Measurements from ENCODE around the gene PTPRG.

The PTPRG gene

GRCh38 chr3:61780455-61781228, 219.3 kb downstream of the PTPRG start:
- H3K9me3 ChIP-seq (replicated peaks in 1 of 11) = 0 out of 22 replicates have a peak, but pooled peaks cover 0 to 1% (median 0%) of the 10 kb centered on the region in 11 experiments
- peaks cover 0 to 25% (median 0%) of the 10 kb centered on the region in 10 experiments; a peak in 7 of 20 replicates for H3K4me1 ChIP-seq
- H4K20me1 ChIP-seq = peaks cover 0 to 9% (median 0%) of the 10 kb centered on the region in 11 experiments; a peak in 1 of 22 replicates
- H3K27me3 ChIP-seq = no peaks in the 10 kb centered on the region
- no peak for TF ChIP-seq Cebpa-rat (IDR thresholded peaks at IDR 0.05)
- no peak overlapping the region for H3K4me3 ChIP-seq
- H3K27ac ChIP-seq = no peak overlapping the region
- H3K9ac ChIP-seq = no peak overlapping the region
- no peak overlapping the region for H3K4me2 ChIP-seq
- H3K36me3 ChIP-seq = no peaks in the 10 kb centered on the region

- no peak overlapping the region for H3K27ac ChIP-seq
- H3K9me3 ChIP-seq (replicated peaks in 1 of 11) = peaks cover 0 to 17% (median 6%) of the 10 kb centered on the region in 11 experiments; a peak in 6 of 22 replicates
- H3K4me2 ChIP-seq = peak overlapping the region in 3 of 11 experiments; percentile 19 to 32 (median 23); a peak in 3 of 22 replicates
- H3K4me1 ChIP-seq = peaks cover 0 to 22% (median 3%) of the 10 kb centered on the region in 10 experiments; a peak in 13 of 20 replicates
- no peak for TF ChIP-seq Cebpa-rat (IDR thresholded peaks at IDR 0.05)
- peaks cover 0 to 9% (median 0%) of the 10 kb centered on the region in 11 experiments; a peak in 2 of 22 replicates for H4K20me1 ChIP-seq
- H3K27me3 ChIP-seq = no peaks in the 10 kb centered on the region
- no peak overlapping the region for H3K4me3 ChIP-seq
- H3K9ac ChIP-seq = no peak overlapping the region
- H3K36me3 ChIP-seq = 0 out of 22 replicates have a peak, but pooled peaks cover 0 to 4% (median 0%) of the 10 kb centered on the region in 11 experiments
Measured at GRCh38 chr3:61783993-61784718, 222.8 kb downstream of the PTPRG start.

- H3K9me3 ChIP-seq (replicated peaks in 1 of 11) = peaks cover 0 to 17% (median 6%) of the 10 kb centered on the region in 11 experiments; a peak in 6 of 22 replicates
- H3K4me3 ChIP-seq = no peak overlapping the region
- 0 out of 22 replicates have a peak, but pooled peaks cover 0 to 4% (median 0%) of the 10 kb centered on the region in 11 experiments for H3K36me3 ChIP-seq
- no peaks in the 10 kb centered on the region for H3K27me3 ChIP-seq
- peaks cover 7 to 32% (median 14%) of the 10 kb centered on the region in 10 experiments; a peak in 18 of 20 replicates for H3K4me1 ChIP-seq
- no peak overlapping the region for H3K27ac ChIP-seq
- H3K9ac ChIP-seq = no peak overlapping the region
- peak overlapping the region in 6 of 11 experiments; percentile 14 to 61 (median 50); a peak in 6 of 22 replicates for H3K4me2 ChIP-seq
- no peak for TF ChIP-seq Cebpa-rat (IDR thresholded peaks at IDR 0.05)
- peaks cover 0 to 14% (median 0%) of the 10 kb centered on the region in 11 experiments; a peak in 4 of 22 replicates for H4K20me1 ChIP-seq
Measured at GRCh38 chr3:61788623-61789507, 227.5 kb downstream of the PTPRG start.

GRCh38 chr3:61789861-61790260, 228.5 kb downstream of the PTPRG start:
- H3K9me3 ChIP-seq (replicated peaks in 1 of 11) = peaks cover 0 to 17% (median 6%) of the 10 kb centered on the region in 11 experiments; a peak in 6 of 22 replicates
- H3K4me3 ChIP-seq = no peak overlapping the region
- H3K36me3 ChIP-seq = 0 out of 22 replicates have a peak, but pooled peaks cover 0 to 4% (median 0%) of the 10 kb centered on the region in 11 experiments
- no peak overlapping the region for H3K9ac ChIP-seq
- no peaks in the 10 kb centered on the region for H3K27me3 ChIP-seq
- peaks cover 6 to 25% (median 12%) of the 10 kb centered on the region in 10 experiments; a peak in 17 of 20 replicates for H3K4me1 ChIP-seq
- peaks cover 0 to 14% (median 0%) of the 10 kb centered on the region in 11 experiments; a peak in 3 of 22 replicates for H4K20me1 ChIP-seq
- H3K27ac ChIP-seq = no peak overlapping the region
- no peak for TF ChIP-seq Cebpa-rat (IDR thresholded peaks at IDR 0.05)
- peak overlapping the region in 10 of 11 experiments; percentile 12 to 61 (median 44); a peak in 17 of 22 replicates for H3K4me2 ChIP-seq

- no peak for TF ChIP-seq Cebpa-rat (IDR thresholded peaks at IDR 0.05)
- peaks cover 0 to 14% (median 0%) of the 10 kb centered on the region in 11 experiments; a peak in 3 of 22 replicates for H4K20me1 ChIP-seq
- H3K36me3 ChIP-seq = 0 out of 22 replicates have a peak, but pooled peaks cover 0 to 4% (median 0%) of the 10 kb centered on the region in 11 experiments
- H3K27ac ChIP-seq = no peak overlapping the region
- H3K4me1 ChIP-seq = peaks cover 6 to 25% (median 12%) of the 10 kb centered on the region in 10 experiments; a peak in 17 of 20 replicates
- no peak overlapping the region for H3K9ac ChIP-seq
- H3K9me3 ChIP-seq (replicated peaks in 1 of 11) = peaks cover 0 to 17% (median 6%) of the 10 kb centered on the region in 11 experiments; a peak in 6 of 22 replicates
- no peak overlapping the region for H3K4me3 ChIP-seq
- H3K4me2 ChIP-seq = peak overlapping the region in 10 of 11 experiments; percentile 12 to 61 (median 44); a peak in 8 of 22 replicates
- H3K27me3 ChIP-seq = no peaks in the 10 kb centered on the region
Measured at GRCh38 chr3:61790411-61790810, 229.0 kb downstream of the PTPRG start.

GRCh38 chr3:61793056-61793455, 231.7 kb downstream of the PTPRG start:
- no peaks in the 10 kb centered on the region for H3K36me3 ChIP-seq
- peaks cover 6 to 25% (median 12%) of the 10 kb centered on the region in 10 experiments; a peak in 17 of 20 replicates for H3K4me1 ChIP-seq
- H3K4me3 ChIP-seq = no peak overlapping the region
- H3K9ac ChIP-seq = no peak overlapping the region
- H4K20me1 ChIP-seq = peaks cover 0 to 17% (median 0%) of the 10 kb centered on the region in 11 experiments; a peak in 4 of 22 replicates
- H3K27me3 ChIP-seq = no peaks in the 10 kb centered on the region
- H3K4me2 ChIP-seq = no peak overlapping the region
- no peak for TF ChIP-seq Cebpa-rat (IDR thresholded peaks at IDR 0.05)
- no peak overlapping the region for H3K27ac ChIP-seq
- H3K9me3 ChIP-seq (replicated peaks in 1 of 11) = no peaks in the 10 kb centered on the region; a peak in 1 of 22 replicates

GRCh38 chr3:61793521-61793920, 232.2 kb downstream of the PTPRG start:
- Histone ChIP-seq H3K4me2 (no peak overlapping the region), H4K20me1 (peaks cover 0 to 17% (median 0%) of the 10 kb centered on the region in 11 experiments; a peak in 4 of 22 replicates), H3K9me3 (replicated peaks in 1 of 11) (no peaks in the 10 kb centered on the region), H3K4me3 (no peak overlapping the region), H3K27me3 (no peaks in the 10 kb centered on the region), H3K9ac (no peak overlapping the region), H3K36me3 (no peaks in the 10 kb centered on the region), H3K27ac (no peak overlapping the region), H3K4me1 (peaks cover 6 to 25% (median 12%) of the 10 kb centered on the region in 10 experiments; a peak in 17 of 20 replicates)
- TF ChIP-seq Cebpa-rat (IDR thresholded peaks at IDR 0.05) = no peak

GRCh38 chr3:61794341-61794740, 233.0 kb downstream of the PTPRG start:
- no peaks in the 10 kb centered on the region for H3K36me3 ChIP-seq
- H3K9me3 ChIP-seq (replicated peaks in 1 of 11) = no peaks in the 10 kb centered on the region
- peaks cover 6 to 20% (median 10%) of the 10 kb centered on the region in 10 experiments; a peak in 17 of 20 replicates for H3K4me1 ChIP-seq
- H3K27me3 ChIP-seq = no peaks in the 10 kb centered on the region
- no peak overlapping the region for H3K27ac ChIP-seq
- no peak overlapping the region for H3K4me3 ChIP-seq
- no peak overlapping the region for H3K4me2 ChIP-seq
- no peak overlapping the region for H3K9ac ChIP-seq
- TF ChIP-seq Cebpa-rat (IDR thresholded peaks at IDR 0.05) = no peak
- peaks cover 0 to 12% (median 0%) of the 10 kb centered on the region in 11 experiments; a peak in 4 of 22 replicates for H4K20me1 ChIP-seq

All from BLaER1 treated with 17β-estradiol and CSF1 and Interleukin-3, amounts not matched to agents 10 nM and 100 nM (cell line).